ENCODE measurements around the gene TMEM273. TPM values are rescaled to one million over a fixed set of nuclear protein-coding genes. Genes with fewer than 3 reads are reported as not detected.

TMEM273 gene
- total RNA-seq, 4 donors from 2014 or later = 3.2 to 12.2 (median 7.1) TPM

DNA sequence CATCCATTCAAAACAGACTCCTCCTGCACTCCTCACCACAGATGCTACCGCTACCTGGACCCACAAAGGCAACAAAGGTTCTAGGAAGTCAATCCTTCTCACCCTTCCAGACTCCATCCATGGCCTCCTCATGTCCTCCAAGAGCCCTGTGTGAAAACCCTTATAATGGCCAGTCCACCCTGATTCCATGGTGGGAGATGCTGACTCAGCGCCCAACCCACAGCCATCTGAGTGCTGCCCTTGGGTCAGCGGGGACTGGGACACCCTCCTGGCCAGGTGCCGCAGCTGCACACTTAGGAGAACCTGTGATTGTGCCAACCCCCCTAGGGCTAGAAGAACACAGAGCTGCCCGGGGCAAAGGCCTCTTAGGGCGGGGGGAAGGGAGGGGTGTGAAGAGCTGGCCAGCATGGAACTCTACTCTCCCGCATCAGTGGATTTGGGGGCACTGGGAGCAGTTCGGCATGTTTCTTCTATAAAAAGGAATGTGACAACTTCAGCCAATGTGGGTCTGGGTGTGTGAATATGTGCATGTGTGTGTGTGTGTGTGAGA lies 25.4 kb downstream of the TMEM273 start:
- no peak overlapping the region for H3K4me3 ChIP-seq (ENCODE audit: low read depth, poor library complexity, severe bottlenecking)
- no peak for DNase-seq (ENCODE audit: low spot score in 2 of 2)
- 82 to 87% methylated on average over 8 of the region's 8 CpGs for WGBS, 2 donors
- no peak for TF ChIP-seq POLR2A (IDR thresholded peaks at IDR 0.05)
- TF ChIP-seq, protein P1, sequence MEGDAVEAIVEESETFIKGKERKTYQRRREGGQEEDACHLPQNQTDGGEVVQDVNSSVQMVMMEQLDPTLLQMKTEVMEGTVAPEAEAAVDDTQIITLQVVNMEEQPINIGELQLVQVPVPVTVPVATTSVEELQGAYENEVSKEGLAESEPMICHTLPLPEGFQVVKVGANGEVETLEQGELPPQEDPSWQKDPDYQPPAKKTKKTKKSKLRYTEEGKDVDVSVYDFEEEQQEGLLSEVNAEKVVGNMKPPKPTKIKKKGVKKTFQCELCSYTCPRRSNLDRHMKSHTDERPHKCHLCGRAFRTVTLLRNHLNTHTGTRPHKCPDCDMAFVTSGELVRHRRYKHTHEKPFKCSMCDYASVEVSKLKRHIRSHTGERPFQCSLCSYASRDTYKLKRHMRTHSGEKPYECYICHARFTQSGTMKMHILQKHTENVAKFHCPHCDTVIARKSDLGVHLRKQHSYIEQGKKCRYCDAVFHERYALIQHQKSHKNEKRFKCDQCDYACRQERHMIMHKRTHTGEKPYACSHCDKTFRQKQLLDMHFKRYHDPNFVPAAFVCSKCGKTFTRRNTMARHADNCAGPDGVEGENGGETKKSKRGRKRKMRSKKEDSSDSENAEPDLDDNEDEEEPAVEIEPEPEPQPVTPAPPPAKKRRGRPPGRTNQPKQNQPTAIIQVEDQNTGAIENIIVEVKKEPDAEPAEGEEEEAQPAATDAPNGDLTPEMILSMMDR (IDR thresholded peaks at IDR 0.05) = no peak
- intact Hi-C loops (cut with DNase I; ENCODE audit: low total_unique reads) = loop anchor here (10.0 kb wide), 1 partner anchor 188 kb away; no protein-coding TSS in a partner anchor

GRCh38 chr10:49162063-49162462 lies 26.1 kb downstream of the TMEM273 start:
- TF ChIP-seq, protein P1 (IDR thresholded peaks at IDR 0.05) = no peak
- no peak for TF ChIP-seq POLR2A (IDR thresholded peaks at IDR 0.05)
- intact Hi-C loops (cut with DNase I; ENCODE audit: low total_unique reads) = loop anchor here (10.0 kb wide), 1 partner anchor 187 kb away; no protein-coding TSS in a partner anchor
- no peak for DNase-seq (ENCODE audit: low spot score in 2 of 2)
- no peak overlapping the region for H3K4me3 ChIP-seq (ENCODE audit: low read depth, poor library complexity, severe bottlenecking)
- 75 to 84% methylated on average over 5 of the region's 5 CpGs for WGBS, 2 donors

GRCh38 chr10:49161411-49161997 lies 26.7 kb downstream of the TMEM273 start:
- H3K4me3 ChIP-seq (ENCODE audit: low read depth, poor library complexity, severe bottlenecking) = no peak overlapping the region
- TF ChIP-seq, protein P1 (IDR thresholded peaks at IDR 0.05) = no peak
- no peak for TF ChIP-seq POLR2A (IDR thresholded peaks at IDR 0.05)
- WGBS, 2 donors = 47% methylated on average over 8 of the region's 8 CpGs
- no peak for DNase-seq (ENCODE audit: low spot score in 2 of 2)
- intact Hi-C loops (cut with DNase I; ENCODE audit: low total_unique reads) = loop anchor here (10.0 kb wide), 1 partner anchor 187 kb away; no protein-coding TSS in a partner anchor

GRCh38 chr10:49160814-49161213 lies 27.4 kb downstream of the TMEM273 start:
- intact Hi-C loops (cut with DNase I; ENCODE audit: low total_unique reads) = loop anchor here (10.0 kb wide), 1 partner anchor 186 kb away; no protein-coding TSS in a partner anchor
- DNase-seq (ENCODE audit: low spot score in 2 of 2) = no peak
- WGBS, 2 donors = 95 to 97% methylated on average over 5 of the region's 5 CpGs
- TF ChIP-seq POLR2A (IDR thresholded peaks at IDR 0.05) = no peak
- TF ChIP-seq, protein P1 (IDR thresholded peaks at IDR 0.05) = no peak
- H3K4me3 ChIP-seq (ENCODE audit: low read depth, poor library complexity, severe bottlenecking) = no peak overlapping the region

DNA sequence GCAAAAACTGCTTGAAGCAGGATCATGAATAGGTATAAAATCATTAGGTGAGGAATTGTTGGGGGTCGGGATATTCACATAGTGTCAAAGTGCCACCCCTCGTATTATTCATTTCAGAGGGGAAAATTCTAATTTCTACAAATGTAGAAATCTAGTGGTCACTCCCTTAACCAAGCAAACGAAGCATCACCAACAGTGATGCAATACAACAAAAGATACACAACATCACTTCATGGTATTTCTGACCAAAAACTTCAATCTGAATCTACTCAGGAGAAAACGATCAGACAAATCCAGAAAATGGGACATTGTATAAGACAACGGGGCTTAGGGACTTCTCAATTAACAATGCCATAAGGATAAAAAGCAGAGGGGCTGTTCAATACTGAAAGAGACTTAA lies 28.1 kb downstream of the TMEM273 start:
- intact Hi-C loops (cut with DNase I; ENCODE audit: low total_unique reads) = loop anchor here (10.0 kb wide), 1 partner anchor 185 kb away; no protein-coding TSS in a partner anchor
- 85 to 86% methylated on average over 5 of the region's 5 CpGs for WGBS, 2 donors
- TF ChIP-seq, protein P1 (IDR thresholded peaks at IDR 0.05) = no peak
- TF ChIP-seq POLR2A (IDR thresholded peaks at IDR 0.05) = no peak
- no peak for DNase-seq (ENCODE audit: low spot score in 2 of 2)
- H3K4me3 ChIP-seq (ENCODE audit: low read depth, poor library complexity, severe bottlenecking) = no peak overlapping the region

Measured in lower leg skin (tissue), 4 donors.